ENCODE data around the gene PHC2. TPM values are rescaled to one million over a fixed set of nuclear protein-coding genes. Genes with fewer than 3 reads are reported as not detected.

Gene PHC2
- total RNA-seq, 1 experiment from 2014 or later: 176 TPM

DNA sequence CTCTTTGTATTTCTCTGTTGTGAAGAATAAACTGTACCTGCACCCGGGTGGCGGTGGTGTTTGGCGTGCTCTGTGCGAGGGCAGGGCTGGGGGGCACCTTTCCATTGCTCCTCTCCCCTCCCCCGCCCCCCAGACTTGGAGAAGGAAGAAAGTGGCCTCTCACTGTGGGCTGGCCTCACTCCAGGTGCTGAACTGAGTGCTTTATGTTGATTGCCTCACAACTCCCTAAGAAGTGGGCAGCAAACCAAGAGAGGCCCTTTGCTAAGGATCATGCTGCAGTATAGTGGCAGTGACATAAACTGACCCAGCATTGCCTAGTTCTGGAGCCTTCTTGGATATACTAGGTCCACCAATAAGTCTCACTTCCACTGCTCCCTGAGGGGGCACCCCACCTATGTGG, 130.2 kb downstream of the PHC2 start:
- ChIA-PET CTCF (no interaction called here), POLR2A (no interaction called here), RAD21 (ENCODE audit: low non-redundant PET in 1 of 2, low total read pairs in 2 of 2, uncharacterized antibody in 2 of 2, unreplicated experiment in 2 of 2) (no interaction called here)
- no TSS peak for BruUV-seq (replicated peaks)
- Histone ChIP-seq H3K79me2 (ENCODE audit: insufficient read depth, low read length) (no peaks in the 10 kb centered on the region), H3K4me2 (ENCODE audit: low read length) (no peak overlapping the region), H4K20me1 (ENCODE audit: insufficient read depth) (no peaks in the 10 kb centered on the region), H3K4me1 (ENCODE audit: control insufficient read depth in 1 of 2, insufficient read depth in 2 of 2, low read length in 2 of 2) (peaks cover 0 to 8% of the 10 kb centered on the region in 2 experiments; a peak in 2 of 4 replicates), H2AFZ (ENCODE audit: low read depth, low read length, poor library complexity, severe bottlenecking) (no peak overlapping the region), H3K9ac (ENCODE audit: low read length) (no peak overlapping the region), H3K27me3 (ENCODE audit: insufficient read depth, low read length) (no peaks in the 10 kb centered on the region), H3K4me3 (replicated peaks in 1 of 2; ENCODE audit: low read depth in 1 of 2, low read length in 2 of 2) (no peak overlapping the region), H3K36me3 (ENCODE audit: control insufficient read depth in 1 of 2, insufficient read depth in 2 of 2, low read length in 2 of 2) (no peaks in the 10 kb centered on the region), H3K27ac (ENCODE audit: low read depth, low read length) (no peak overlapping the region), H3K9me2 (ENCODE audit: insufficient read depth) (no peaks in the 10 kb centered on the region), H3K9me3 (ENCODE audit: control insufficient read depth in 1 of 2, insufficient read depth in 1 of 2, low read depth in 1 of 2, low read length in 2 of 2) (no peaks in the 10 kb centered on the region)
- TF ChIP-seq CBX3 (IDR thresholded peaks at IDR 0.05; ENCODE audit: low read depth) (no peak), ELF1 (IDR thresholded peaks at IDR 0.05; ENCODE audit: borderline replicate concordance, low read depth) (no peak), EGR1 (IDR thresholded peaks at IDR 0.05; ENCODE audit: low read depth) (no peak), ZNF274 (IDR thresholded peaks at IDR 0.05; ENCODE audit: low read depth, low read length) (no peak), SP1 (IDR thresholded peaks at IDR 0.05; ENCODE audit: low read depth) (no peak), POLR2A (IDR thresholded peaks at IDR 0.05; ENCODE audit: borderline replicate concordance, extremely low read depth, insufficient read depth, insufficient read length) (no peak)
- TF ChIP-seq, protein P1, sequence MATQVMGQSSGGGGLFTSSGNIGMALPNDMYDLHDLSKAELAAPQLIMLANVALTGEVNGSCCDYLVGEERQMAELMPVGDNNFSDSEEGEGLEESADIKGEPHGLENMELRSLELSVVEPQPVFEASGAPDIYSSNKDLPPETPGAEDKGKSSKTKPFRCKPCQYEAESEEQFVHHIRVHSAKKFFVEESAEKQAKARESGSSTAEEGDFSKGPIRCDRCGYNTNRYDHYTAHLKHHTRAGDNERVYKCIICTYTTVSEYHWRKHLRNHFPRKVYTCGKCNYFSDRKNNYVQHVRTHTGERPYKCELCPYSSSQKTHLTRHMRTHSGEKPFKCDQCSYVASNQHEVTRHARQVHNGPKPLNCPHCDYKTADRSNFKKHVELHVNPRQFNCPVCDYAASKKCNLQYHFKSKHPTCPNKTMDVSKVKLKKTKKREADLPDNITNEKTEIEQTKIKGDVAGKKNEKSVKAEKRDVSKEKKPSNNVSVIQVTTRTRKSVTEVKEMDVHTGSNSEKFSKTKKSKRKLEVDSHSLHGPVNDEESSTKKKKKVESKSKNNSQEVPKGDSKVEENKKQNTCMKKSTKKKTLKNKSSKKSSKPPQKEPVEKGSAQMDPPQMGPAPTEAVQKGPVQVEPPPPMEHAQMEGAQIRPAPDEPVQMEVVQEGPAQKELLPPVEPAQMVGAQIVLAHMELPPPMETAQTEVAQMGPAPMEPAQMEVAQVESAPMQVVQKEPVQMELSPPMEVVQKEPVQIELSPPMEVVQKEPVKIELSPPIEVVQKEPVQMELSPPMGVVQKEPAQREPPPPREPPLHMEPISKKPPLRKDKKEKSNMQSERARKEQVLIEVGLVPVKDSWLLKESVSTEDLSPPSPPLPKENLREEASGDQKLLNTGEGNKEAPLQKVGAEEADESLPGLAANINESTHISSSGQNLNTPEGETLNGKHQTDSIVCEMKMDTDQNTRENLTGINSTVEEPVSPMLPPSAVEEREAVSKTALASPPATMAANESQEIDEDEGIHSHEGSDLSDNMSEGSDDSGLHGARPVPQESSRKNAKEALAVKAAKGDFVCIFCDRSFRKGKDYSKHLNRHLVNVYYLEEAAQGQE (IDR thresholded peaks at IDR 0.05; ENCODE audit: low read depth): no peak
- TF ChIP-seq, protein P2, sequence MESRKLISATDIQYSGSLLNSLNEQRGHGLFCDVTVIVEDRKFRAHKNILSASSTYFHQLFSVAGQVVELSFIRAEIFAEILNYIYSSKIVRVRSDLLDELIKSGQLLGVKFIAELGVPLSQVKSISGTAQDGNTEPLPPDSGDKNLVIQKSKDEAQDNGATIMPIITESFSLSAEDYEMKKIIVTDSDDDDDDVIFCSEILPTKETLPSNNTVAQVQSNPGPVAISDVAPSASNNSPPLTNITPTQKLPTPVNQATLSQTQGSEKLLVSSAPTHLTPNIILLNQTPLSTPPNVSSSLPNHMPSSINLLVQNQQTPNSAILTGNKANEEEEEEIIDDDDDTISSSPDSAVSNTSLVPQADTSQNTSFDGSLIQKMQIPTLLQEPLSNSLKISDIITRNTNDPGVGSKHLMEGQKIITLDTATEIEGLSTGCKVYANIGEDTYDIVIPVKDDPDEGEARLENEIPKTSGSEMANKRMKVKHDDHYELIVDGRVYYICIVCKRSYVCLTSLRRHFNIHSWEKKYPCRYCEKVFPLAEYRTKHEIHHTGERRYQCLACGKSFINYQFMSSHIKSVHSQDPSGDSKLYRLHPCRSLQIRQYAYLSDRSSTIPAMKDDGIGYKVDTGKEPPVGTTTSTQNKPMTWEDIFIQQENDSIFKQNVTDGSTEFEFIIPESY (IDR thresholded peaks at IDR 0.05; ENCODE audit: extremely low read depth, insufficient replicate concordance, low read length): no peak
- intact Hi-C loops (cut with micrococcal nuclease): no loop called here
- no peak for DNase-seq (ENCODE audit: low read depth, low spot score)
- no peak for ATAC-seq

All from HCT116 (cell line).